WTC11 (cell line): Measurements from ENCODE around the gene EPM2AIP1. TPM values are rescaled to one million over a fixed set of nuclear protein-coding genes. Genes with fewer than 3 reads are reported as not detected.

Experiments used
- ATAC-seq: fragments of 200-7000 bp; cut with Tn5 transposase; 2 replicates; pipeline ENCODE4 v1.10.0; 2021; ENCODE audit warnings: mild to moderate bottlenecking, moderate library complexity
- CTCF ChIA-PET: fragments of 300-600 bp; sonication (Branson Sonifier 250); formaldehyde crosslinking; loops from one replicate; lab custom pipeline; 2021; ENCODE audit warnings: antibody characterized with exemption; lab: Charles Lee
- POLR2A ChIA-PET: fragments of 350-600 bp; sonication (Branson Sonifier 250); formaldehyde crosslinking; loops from one replicate; lab custom pipeline; 2021; ENCODE audit warnings: antibody characterized with exemption; lab: Charles Lee
- DNase-seq: peaks from one replicate; pipeline ENCODE4 v3.0.0; 2021; ENCODE audit warnings: low spot score
- H3K27ac Mint-ChIP-seq: 2 replicates; pipeline ENCODE4 v1.8.0; 2021; ENCODE audit warnings: mixed read lengths
- H3K27me3 Mint-ChIP-seq: 2 replicates; pipeline ENCODE4 v1.8.0; 2021; ENCODE audit warnings: low read depth, mild to moderate bottlenecking, moderate library complexity, mixed read lengths
- H3K36me3 Mint-ChIP-seq: 2 replicates; pipeline ENCODE4 v1.8.0; 2021; ENCODE audit warnings: mixed read lengths
- H3K4me1 Mint-ChIP-seq: 2 replicates; pipeline ENCODE4 v1.8.0; 2022; ENCODE audit warnings: mixed read lengths
- H3K4me3 Mint-ChIP-seq: 2 replicates; pipeline ENCODE4 v1.8.0; 2021; ENCODE audit warnings: mild to moderate bottlenecking, moderate library complexity, mixed read lengths
- H3K9me3 Mint-ChIP-seq: 2 replicates; pipeline ENCODE4 v1.8.0; 2021; ENCODE audit warnings: mixed read lengths
- CREB1 ChIP-seq: sonication (generic); formaldehyde crosslinking; IDR thresholded peaks from 2 replicates; pipeline ENCODE4 v1.8.0; 2023; ENCODE audit warnings: mild to moderate bottlenecking, missing genetic modification reagents
- ELF4 ChIP-seq: sonication (generic); formaldehyde crosslinking; IDR thresholded peaks from 2 replicates; pipeline ENCODE4 v1.8.1; 2022; ENCODE audit warnings: low read depth, mild to moderate bottlenecking, moderate library complexity, missing genetic modification reagents
- ESRRA ChIP-seq: sonication (generic); formaldehyde crosslinking; IDR thresholded peaks from 2 replicates; pipeline ENCODE4 v1.8.1; 2022; ENCODE audit warnings: mild to moderate bottlenecking, missing genetic modification reagents, borderline replicate concordance
- ETV6 ChIP-seq: sonication (generic); formaldehyde crosslinking; IDR thresholded peaks from 2 replicates; pipeline ENCODE4 v1.8.1; 2022; ENCODE audit warnings: mild to moderate bottlenecking, missing genetic modification reagents
- GRHL2 ChIP-seq: fragments of 250-450 bp; sonication (Bioruptor Pico); IDR thresholded peaks from 2 replicates; pipeline ENCODE4 v1.8.0; 2022; ENCODE audit warnings: mild to moderate bottlenecking, moderate library complexity; ENCODE audit not compliant: insufficient replicate concordance, severe bottlenecking
- HMGA2 ChIP-seq: fragments of 250-450 bp; sonication (Bioruptor Pico); IDR thresholded peaks from 2 replicates; pipeline ENCODE4 v1.4.0; 2021; ENCODE audit warnings: mild to moderate bottlenecking, moderate library complexity
- JUN ChIP-seq: sonication (generic); formaldehyde crosslinking; IDR thresholded peaks from 2 replicates; pipeline ENCODE4 v1.8.0; 2023; ENCODE audit warnings: mild to moderate bottlenecking, missing genetic modification reagents
- NR3C1 ChIP-seq: sonication (generic); formaldehyde crosslinking; conservative IDR thresholded peaks from 2 replicates; pipeline ENCODE4 v1.8.1; 2023; ENCODE audit warnings: low read depth, mild to moderate bottlenecking, missing genetic modification reagents
- SP1 ChIP-seq: sonication (generic); formaldehyde crosslinking; conservative IDR thresholded peaks from 2 replicates; pipeline ENCODE4 v1.8.1; 2022; ENCODE audit warnings: missing genetic modification reagents
- TEAD1 ChIP-seq: sonication (generic); formaldehyde crosslinking; IDR thresholded peaks from 2 replicates; pipeline ENCODE4 v1.8.0; 2022; ENCODE audit warnings: mild to moderate bottlenecking, missing genetic modification reagents
- TEAD4 ChIP-seq: sonication (generic); formaldehyde crosslinking; IDR thresholded peaks from 2 replicates; pipeline ENCODE4 v1.8.0; 2022; ENCODE audit warnings: mild to moderate bottlenecking, missing genetic modification reagents
- ZNF396 ChIP-seq: fragments of 250-450 bp; sonication (Bioruptor Pico); IDR thresholded peaks from 2 replicates; pipeline ENCODE4 v1.8.0; 2021; ENCODE audit warnings: mild to moderate bottlenecking, moderate library complexity, borderline replicate concordance
- total RNA-seq: library from RNA; stranded (reverse); gene quantifications from 3 replicates; pipeline ENCODE4 v1.2.3, GENCODE V29; 2021
- TF ChIP-seq, protein P1 (sequence below): sonication (generic); formaldehyde crosslinking; IDR thresholded peaks from 2 replicates; pipeline ENCODE4 v1.8.0; 2022; ENCODE audit warnings: missing genetic modification reagents
- TF ChIP-seq, protein P2 (sequence below): sonication (generic); formaldehyde crosslinking; IDR thresholded peaks from 2 replicates; pipeline ENCODE4 v1.8.0; 2022; ENCODE audit warnings: mild to moderate bottlenecking, missing genetic modification reagents
- TF ChIP-seq, protein P3 (sequence below): fragments of 250-450 bp; sonication (Bioruptor Pico); IDR thresholded peaks from 2 replicates; pipeline ENCODE4 v1.9.0; 2021; ENCODE audit warnings: mild to moderate bottlenecking, borderline replicate concordance
- TF ChIP-seq, protein P4 (sequence below): fragments of 200-600 bp; IDR thresholded peaks from 2 replicates; pipeline ENCODE4 v1.8.0; 2022; ENCODE audit warnings: antibody characterized with exemption
- TF ChIP-seq, protein P5 (sequence below): sonication (generic); formaldehyde crosslinking; IDR thresholded peaks from 2 replicates; pipeline ENCODE4 v1.8.0; 2022; ENCODE audit warnings: mild to moderate bottlenecking, missing genetic modification reagents
- TF ChIP-seq, protein P6 (sequence below): sonication (generic); formaldehyde crosslinking; IDR thresholded peaks from 2 replicates; pipeline ENCODE4 v1.8.1; 2022; ENCODE audit warnings: mild to moderate bottlenecking, moderate library complexity, missing genetic modification reagents
- TF ChIP-seq, protein P7 (sequence below): sonication (generic); formaldehyde crosslinking; IDR thresholded peaks from 2 replicates; pipeline ENCODE4 v1.8.1; 2022; ENCODE audit warnings: missing genetic modification reagents, borderline replicate concordance

EPM2AIP1 gene
- total RNA-seq, 1 experiment from 2014 or later = 11.0 TPM

DNA sequence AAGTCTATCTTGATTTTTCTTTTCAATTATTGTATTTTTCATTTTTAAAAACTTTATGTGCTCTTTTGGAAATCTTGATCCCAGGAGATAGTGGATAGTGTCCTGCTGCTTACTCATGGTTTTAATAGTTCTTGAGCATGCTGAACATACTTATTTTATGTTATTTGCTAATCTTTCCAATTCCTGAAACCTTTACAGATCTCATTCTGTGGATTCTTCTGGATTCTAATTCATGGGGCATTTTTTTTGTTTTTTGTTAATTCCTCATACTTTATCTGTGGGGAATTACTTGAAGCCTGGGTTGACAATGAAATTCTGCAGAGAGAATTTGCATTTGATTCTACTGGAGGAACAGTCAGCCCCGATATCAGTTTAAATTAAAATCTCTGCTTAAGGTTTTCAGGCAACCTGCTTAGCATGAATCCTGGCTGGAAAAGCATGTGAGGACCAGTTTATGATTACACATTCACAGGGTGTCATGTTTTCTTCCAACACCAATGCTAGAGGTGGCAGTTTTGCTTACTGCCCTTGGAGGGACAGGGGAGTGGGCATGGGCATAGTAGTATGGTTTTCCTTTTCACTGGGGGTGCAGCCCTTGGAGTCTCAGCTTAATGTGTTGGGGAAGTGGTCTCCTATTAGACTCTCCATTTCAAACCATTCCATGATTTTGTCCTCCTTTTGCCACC, 46.4 kb upstream of the EPM2AIP1 start (continued):
- TF ChIP-seq, protein P1, sequence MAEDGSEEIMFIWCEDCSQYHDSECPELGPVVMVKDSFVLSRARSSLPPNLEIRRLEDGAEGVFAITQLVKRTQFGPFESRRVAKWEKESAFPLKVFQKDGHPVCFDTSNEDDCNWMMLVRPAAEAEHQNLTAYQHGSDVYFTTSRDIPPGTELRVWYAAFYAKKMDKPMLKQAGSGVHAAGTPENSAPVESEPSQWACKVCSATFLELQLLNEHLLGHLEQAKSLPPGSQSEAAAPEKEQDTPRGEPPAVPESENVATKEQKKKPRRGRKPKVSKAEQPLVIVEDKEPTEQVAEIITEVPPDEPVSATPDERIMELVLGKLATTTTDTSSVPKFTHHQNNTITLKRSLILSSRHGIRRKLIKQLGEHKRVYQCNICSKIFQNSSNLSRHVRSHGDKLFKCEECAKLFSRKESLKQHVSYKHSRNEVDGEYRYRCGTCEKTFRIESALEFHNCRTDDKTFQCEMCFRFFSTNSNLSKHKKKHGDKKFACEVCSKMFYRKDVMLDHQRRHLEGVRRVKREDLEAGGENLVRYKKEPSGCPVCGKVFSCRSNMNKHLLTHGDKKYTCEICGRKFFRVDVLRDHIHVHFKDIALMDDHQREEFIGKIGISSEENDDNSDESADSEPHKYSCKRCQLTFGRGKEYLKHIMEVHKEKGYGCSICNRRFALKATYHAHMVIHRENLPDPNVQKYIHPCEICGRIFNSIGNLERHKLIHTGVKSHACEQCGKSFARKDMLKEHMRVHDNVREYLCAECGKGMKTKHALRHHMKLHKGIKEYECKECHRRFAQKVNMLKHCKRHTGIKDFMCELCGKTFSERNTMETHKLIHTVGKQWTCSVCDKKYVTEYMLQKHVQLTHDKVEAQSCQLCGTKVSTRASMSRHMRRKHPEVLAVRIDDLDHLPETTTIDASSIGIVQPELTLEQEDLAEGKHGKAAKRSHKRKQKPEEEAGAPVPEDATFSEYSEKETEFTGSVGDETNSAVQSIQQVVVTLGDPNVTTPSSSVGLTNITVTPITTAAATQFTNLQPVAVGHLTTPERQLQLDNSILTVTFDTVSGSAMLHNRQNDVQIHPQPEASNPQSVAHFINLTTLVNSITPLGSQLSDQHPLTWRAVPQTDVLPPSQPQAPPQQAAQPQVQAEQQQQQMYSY = no peak

DNA sequence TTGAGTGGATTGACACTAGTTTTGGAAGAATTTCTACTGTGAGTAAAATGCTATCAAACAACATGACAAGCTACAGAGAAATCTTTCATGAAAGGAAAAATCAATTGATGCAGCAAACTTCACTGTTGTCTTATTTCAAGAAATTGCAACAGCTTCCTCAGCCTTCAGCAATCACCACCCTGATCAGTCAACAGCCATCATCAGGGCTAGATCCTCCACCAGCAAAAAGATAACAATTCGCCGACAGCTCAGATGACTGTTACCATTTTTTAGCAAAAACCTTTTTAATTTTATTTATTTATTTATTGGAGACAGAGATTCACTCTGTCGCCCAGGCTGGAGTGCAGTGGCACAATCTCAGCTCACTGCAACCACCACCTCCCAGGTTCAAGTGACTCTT, 44.4 kb upstream of the EPM2AIP1 start:
- DNase-seq = no peak
- TF ChIP-seq HMGA2 (CRISPR knock-in tag) (no peak), SP1 (CRISPR knock-in tag) (no peak), ZNF396 (CRISPR knock-in tag) (no peak), NR3C1 (CRISPR knock-in tag) (no peak)
- TF ChIP-seq, protein P2, sequence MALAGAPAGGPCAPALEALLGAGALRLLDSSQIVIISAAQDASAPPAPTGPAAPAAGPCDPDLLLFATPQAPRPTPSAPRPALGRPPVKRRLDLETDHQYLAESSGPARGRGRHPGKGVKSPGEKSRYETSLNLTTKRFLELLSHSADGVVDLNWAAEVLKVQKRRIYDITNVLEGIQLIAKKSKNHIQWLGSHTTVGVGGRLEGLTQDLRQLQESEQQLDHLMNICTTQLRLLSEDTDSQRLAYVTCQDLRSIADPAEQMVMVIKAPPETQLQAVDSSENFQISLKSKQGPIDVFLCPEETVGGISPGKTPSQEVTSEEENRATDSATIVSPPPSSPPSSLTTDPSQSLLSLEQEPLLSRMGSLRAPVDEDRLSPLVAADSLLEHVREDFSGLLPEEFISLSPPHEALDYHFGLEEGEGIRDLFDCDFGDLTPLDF (CRISPR knock-in tag) = no peak
- TF ChIP-seq, protein P3, sequence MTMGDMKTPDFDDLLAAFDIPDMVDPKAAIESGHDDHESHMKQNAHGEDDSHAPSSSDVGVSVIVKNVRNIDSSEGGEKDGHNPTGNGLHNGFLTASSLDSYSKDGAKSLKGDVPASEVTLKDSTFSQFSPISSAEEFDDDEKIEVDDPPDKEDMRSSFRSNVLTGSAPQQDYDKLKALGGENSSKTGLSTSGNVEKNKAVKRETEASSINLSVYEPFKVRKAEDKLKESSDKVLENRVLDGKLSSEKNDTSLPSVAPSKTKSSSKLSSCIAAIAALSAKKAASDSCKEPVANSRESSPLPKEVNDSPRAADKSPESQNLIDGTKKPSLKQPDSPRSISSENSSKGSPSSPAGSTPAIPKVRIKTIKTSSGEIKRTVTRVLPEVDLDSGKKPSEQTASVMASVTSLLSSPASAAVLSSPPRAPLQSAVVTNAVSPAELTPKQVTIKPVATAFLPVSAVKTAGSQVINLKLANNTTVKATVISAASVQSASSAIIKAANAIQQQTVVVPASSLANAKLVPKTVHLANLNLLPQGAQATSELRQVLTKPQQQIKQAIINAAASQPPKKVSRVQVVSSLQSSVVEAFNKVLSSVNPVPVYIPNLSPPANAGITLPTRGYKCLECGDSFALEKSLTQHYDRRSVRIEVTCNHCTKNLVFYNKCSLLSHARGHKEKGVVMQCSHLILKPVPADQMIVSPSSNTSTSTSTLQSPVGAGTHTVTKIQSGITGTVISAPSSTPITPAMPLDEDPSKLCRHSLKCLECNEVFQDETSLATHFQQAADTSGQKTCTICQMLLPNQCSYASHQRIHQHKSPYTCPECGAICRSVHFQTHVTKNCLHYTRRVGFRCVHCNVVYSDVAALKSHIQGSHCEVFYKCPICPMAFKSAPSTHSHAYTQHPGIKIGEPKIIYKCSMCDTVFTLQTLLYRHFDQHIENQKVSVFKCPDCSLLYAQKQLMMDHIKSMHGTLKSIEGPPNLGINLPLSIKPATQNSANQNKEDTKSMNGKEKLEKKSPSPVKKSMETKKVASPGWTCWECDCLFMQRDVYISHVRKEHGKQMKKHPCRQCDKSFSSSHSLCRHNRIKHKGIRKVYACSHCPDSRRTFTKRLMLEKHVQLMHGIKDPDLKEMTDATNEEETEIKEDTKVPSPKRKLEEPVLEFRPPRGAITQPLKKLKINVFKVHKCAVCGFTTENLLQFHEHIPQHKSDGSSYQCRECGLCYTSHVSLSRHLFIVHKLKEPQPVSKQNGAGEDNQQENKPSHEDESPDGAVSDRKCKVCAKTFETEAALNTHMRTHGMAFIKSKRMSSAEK (CRISPR knock-in tag) = no peak
- TF ChIP-seq, protein P4, sequence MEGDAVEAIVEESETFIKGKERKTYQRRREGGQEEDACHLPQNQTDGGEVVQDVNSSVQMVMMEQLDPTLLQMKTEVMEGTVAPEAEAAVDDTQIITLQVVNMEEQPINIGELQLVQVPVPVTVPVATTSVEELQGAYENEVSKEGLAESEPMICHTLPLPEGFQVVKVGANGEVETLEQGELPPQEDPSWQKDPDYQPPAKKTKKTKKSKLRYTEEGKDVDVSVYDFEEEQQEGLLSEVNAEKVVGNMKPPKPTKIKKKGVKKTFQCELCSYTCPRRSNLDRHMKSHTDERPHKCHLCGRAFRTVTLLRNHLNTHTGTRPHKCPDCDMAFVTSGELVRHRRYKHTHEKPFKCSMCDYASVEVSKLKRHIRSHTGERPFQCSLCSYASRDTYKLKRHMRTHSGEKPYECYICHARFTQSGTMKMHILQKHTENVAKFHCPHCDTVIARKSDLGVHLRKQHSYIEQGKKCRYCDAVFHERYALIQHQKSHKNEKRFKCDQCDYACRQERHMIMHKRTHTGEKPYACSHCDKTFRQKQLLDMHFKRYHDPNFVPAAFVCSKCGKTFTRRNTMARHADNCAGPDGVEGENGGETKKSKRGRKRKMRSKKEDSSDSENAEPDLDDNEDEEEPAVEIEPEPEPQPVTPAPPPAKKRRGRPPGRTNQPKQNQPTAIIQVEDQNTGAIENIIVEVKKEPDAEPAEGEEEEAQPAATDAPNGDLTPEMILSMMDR = no peak
- TF ChIP-seq, protein P5, sequence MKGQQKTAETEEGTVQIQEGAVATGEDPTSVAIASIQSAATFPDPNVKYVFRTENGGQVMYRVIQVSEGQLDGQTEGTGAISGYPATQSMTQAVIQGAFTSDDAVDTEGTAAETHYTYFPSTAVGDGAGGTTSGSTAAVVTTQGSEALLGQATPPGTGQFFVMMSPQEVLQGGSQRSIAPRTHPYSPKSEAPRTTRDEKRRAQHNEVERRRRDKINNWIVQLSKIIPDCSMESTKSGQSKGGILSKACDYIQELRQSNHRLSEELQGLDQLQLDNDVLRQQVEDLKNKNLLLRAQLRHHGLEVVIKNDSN = no peak
- TF ChIP-seq, all 79 proteins: peak for 0
- POLR2A ChIA-PET = no interaction called here
- Mint-ChIP-seq H3K36me3 (peaks cover 57% of the 10 kb centered on the region), H3K27me3 (no peaks in the 10 kb centered on the region), H3K27ac (no peak overlapping the region), H3K4me3 (no peak overlapping the region), H3K9me3 (peaks cover 3% of the 10 kb centered on the region; the same call in 1 of the 2 replicates), H3K4me1 (no peaks in the 10 kb centered on the region)
- ATAC-seq = no peak
- CTCF ChIA-PET = no interaction called here

DNA sequence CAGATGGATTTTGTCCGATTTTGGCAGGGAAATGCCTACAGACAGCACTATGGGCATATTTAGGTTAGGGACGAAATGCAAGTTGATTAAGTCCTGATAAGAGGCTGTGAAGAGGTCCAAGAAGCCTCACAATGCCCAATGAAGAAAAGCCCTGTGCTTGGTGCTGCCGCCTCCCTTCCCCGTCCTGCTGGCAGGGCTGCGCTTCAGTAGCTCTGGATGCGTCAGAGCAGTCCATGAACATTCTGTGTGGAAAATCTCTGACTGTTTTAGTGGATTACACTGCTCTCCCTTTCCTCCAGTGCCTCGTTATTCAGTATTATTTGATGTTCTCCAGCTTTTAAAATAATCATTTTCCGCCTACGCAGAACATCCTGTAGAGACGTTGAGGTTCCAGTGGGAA, 40.0 kb upstream of the EPM2AIP1 start:
- peaks cover 60% of the 10 kb centered on the region for H3K36me3 Mint-ChIP-seq
- no peak overlapping the region for H3K4me3 Mint-ChIP-seq
- no peaks in the 10 kb centered on the region for H3K4me1 Mint-ChIP-seq
- ATAC-seq (no peak), DNase-seq (no peak)
- CTCF ChIA-PET = no interaction called here
- POLR2A ChIA-PET = no interaction called here
- H3K27ac Mint-ChIP-seq = no peak overlapping the region
- H3K9me3 Mint-ChIP-seq = peaks cover 3% of the 10 kb centered on the region; the same call in 1 of the 2 replicates
- H3K27me3 Mint-ChIP-seq = no peaks in the 10 kb centered on the region
- TF ChIP-seq GRHL2 (CRISPR knock-in tag) (no peak), TEAD1 (CRISPR knock-in tag) (no peak), ESRRA (CRISPR knock-in tag) (no peak), CREB1 (CRISPR knock-in tag) (no peak), JUN (CRISPR knock-in tag) (no peak), TEAD4 (no peak), ETV6 (CRISPR knock-in tag) (no peak), ELF4 (CRISPR knock-in tag) (no peak)
- TF ChIP-seq, protein P6, sequence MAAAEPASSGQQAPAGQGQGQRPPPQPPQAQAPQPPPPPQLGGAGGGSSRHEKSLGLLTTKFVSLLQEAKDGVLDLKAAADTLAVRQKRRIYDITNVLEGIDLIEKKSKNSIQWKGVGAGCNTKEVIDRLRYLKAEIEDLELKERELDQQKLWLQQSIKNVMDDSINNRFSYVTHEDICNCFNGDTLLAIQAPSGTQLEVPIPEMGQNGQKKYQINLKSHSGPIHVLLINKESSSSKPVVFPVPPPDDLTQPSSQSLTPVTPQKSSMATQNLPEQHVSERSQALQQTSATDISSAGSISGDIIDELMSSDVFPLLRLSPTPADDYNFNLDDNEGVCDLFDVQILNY = no peak
- TF ChIP-seq, protein P7, sequence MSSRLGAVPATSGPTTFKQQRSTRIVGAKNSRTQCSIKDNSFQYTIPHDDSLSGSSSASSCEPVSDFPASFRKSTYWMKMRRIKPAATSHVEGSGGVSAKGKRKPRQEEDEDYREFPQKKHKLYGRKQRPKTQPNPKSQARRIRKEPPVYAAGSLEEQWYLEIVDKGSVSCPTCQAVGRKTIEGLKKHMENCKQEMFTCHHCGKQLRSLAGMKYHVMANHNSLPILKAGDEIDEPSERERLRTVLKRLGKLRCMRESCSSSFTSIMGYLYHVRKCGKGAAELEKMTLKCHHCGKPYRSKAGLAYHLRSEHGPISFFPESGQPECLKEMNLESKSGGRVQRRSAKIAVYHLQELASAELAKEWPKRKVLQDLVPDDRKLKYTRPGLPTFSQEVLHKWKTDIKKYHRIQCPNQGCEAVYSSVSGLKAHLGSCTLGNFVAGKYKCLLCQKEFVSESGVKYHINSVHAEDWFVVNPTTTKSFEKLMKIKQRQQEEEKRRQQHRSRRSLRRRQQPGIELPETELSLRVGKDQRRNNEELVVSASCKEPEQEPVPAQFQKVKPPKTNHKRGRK (CRISPR knock-in tag) = no peak
